GM18511 (cell line): ENCODE measurements around the gene RCBTB2.
A peak's percentile ranks its signal among the peaks of the same experiment; 100 is the strongest.

Source experiments
- ATAC-seq: cut with Tn5 transposase; IDR thresholded peaks from one replicate; pipeline ENCODE4 v1.9.1; 2021; ENCODE audit warnings: mild to moderate bottlenecking, moderate library complexity; ENCODE audit not compliant: unreplicated experiment

RCBTB2 gene

GRCh38 chr13:48496271-48497161 is 36.4 kb downstream of the RCBTB2 start:
- ATAC-seq = no peak

DNA sequence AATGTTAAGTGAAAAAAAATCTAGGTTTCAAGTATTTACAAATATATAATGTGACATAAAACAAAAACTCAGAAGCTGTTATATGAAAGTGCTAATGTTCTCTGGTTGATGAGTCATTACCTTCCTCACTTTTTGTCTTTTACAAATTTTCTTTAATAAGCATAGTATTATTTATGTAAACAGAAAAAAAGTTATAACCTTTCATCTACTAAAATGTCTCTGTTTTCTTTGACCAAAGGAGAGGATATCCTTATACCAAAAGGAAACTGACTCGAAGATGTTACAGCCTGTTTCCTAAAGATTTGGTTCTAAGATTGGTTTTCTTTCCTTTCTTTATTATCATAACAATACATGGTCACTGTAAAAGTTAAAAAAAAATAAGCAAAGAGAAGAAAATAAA is 38.0 kb downstream of the RCBTB2 start:
- no peak for ATAC-seq

- ATAC-seq = no peak
Measured at GRCh38 chr13:48493851-48494250, 39.0 kb downstream of the RCBTB2 start.

DNA sequence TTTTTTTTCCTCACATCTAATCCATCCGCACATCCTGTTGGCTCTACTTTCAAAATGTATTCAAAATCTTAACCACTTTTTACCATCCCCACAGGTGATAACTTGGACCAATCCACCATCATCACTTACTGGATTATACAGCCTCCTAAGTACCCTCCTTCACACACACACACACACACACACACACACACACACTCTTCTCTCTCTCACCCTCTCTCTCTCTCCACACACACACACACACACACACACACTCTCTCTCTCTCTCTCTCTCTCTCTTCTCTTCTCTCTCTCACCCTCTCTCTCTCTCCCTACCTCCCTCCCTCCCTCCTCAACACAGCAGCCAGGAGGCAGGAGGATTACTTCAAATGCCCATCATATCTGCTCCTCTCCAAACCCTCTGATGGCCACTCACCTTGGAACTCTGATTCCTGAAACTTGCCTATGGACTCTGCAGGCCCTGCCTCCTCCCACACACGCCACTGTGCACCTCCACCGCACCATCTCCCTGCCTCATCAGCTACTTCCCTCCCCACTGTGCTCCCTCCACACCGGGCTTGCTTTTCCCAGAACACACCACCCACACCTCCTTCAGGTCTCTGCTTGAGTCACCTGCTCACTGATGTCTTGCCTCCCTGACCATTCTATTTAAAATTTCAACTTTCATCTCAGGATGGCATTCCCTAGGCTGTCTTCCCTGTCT is 39.7 kb downstream of the RCBTB2 start:
- ATAC-seq = no peak

DNA sequence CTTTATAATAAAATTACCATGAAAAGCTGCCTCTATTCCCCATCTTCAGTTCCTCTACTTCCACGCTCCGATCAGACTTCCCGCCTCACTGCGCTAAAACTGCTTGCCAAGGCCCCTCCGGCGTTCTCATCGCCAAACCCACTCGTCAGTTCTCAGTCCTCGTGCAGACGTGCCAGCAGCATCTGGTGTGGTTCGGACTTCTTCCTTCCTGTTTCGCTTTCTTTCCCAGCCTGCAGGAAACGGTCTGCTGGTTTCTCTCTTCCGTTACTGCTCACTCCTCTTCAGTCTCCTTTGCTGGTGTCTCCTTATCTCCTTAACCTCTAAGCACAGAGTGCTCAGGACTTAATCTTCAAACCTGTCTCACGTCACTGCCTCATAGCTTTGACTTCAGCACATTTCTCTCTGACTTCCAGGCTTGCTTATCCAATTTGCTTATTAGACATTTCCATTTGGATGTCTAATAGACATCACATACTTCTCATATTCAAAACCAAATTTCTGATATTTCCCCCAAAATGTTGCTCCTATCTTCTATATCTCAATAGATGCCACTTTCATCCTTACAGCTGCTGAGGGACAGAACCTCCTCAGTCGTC is 40.3 kb downstream of the RCBTB2 start:
- peak; percentile 82 for ATAC-seq

GRCh38 chr13:48492096-48492440 is 40.8 kb downstream of the RCBTB2 start:
- peak; percentile 61 for ATAC-seq

- ATAC-seq = peak; percentile 7
Measured at GRCh38 chr13:48491423-48492095, 41.3 kb downstream of the RCBTB2 start.

- no peak for ATAC-seq
Measured at GRCh38 chr13:48490241-48490640, 42.6 kb downstream of the RCBTB2 start.

GRCh38 chr13:48489666-48490065 is 43.2 kb downstream of the RCBTB2 start:
- no peak for ATAC-seq

GRCh38 chr13:48488995-48489394 is 43.9 kb downstream of the RCBTB2 start:
- no peak for ATAC-seq

DNA sequence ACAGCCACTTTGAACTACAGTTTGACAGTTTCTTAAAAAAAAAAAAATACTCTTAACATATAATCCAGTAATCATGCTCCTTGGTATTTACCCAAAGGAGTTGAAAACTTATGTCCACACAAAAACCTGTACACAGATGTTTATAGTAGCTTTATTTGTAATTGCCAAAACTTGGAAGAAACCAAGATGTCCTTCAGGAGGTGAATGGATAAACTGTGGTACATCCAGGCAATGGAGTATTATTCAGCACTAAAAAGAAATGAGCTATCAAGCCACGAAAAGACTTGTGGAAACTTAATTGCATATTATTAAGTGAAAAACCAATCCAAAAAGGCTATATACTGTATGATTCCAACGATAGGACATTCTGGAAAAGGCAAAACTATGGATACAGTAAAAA is 44.9 kb downstream of the RCBTB2 start:
- ATAC-seq = no peak

DNA sequence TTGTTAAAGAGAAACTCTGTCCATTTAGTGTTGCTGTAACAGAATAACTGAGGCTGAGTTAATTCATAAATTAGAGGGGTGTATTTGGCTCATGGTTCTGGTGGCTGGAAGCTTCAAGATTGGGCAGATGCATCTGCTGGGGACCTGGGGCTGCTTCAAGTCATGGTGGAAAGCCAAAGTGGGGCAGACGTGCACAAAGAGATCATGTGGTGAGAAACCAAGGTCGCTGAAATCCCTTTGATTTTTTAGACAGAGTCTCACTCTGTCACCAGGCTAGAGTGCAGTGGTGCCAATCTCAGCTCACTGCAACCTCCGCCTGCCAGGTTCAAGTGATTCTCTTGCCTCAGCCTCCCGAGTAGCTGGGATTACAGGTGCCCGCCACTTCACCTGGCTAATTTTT is 46.0 kb downstream of the RCBTB2 start:
- ATAC-seq = no peak

DNA sequence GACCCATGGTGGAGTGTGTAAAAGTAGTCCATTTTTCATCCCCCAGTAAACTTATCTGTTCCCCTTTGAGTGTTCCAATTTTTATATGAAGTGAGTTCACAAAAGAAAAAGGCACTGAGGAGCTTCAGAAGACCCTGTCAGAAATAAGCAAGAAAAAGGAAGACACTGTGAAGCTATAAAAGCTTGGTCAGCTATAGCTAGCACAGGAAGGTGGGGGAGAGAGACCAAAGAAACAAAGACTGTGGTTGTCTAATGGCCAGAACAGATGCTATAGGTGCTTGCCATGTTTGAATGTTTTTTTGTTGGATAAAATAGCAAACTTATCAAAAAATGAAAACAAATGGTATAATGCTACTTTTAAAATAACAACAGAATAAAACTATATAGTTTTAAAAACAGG is 46.5 kb downstream of the RCBTB2 start:
- ATAC-seq = no peak

DNA sequence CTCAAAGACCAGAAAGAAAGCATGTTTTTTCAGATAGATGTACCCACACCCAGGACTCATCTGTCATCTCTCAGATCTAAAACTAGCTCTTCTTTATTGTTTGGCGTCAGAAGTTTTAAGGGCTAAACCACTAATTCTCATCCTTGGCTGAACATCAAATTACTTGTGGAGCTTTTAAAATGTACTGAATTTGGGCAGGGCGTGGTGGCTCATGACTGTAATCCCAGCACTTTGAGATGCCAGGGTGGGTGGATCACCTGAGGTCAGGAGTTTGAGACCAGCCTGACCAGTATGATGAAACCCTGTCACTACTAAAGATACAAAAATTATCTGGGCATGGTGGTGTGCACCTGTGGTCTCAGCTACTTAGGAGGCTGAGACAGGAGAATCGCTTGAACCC is 47.4 kb downstream of the RCBTB2 start:
- ATAC-seq = no peak

DNA sequence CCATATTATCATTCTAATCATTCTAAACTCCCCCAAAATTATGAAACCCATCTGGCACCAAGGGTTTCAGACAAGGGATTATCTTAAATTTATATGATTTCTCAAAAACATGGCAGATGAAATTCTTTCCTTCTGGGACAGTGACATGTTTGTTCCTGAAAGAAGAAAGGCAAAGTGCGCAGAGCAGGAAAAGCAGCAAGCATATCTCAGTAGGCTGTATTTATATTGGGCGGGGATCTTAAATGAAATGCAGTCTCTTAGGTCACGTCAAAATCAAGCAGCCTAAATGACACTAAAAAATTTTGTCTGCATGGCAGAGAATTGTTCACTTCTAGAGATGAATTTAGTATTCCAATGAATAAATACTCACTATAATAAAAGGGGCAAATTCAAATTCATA is 49.3 kb downstream of the RCBTB2 start:
- ATAC-seq = no peak

- ATAC-seq = no peak
Measured at GRCh38 chr13:48478391-48478790, 54.5 kb downstream of the RCBTB2 start.

DNA sequence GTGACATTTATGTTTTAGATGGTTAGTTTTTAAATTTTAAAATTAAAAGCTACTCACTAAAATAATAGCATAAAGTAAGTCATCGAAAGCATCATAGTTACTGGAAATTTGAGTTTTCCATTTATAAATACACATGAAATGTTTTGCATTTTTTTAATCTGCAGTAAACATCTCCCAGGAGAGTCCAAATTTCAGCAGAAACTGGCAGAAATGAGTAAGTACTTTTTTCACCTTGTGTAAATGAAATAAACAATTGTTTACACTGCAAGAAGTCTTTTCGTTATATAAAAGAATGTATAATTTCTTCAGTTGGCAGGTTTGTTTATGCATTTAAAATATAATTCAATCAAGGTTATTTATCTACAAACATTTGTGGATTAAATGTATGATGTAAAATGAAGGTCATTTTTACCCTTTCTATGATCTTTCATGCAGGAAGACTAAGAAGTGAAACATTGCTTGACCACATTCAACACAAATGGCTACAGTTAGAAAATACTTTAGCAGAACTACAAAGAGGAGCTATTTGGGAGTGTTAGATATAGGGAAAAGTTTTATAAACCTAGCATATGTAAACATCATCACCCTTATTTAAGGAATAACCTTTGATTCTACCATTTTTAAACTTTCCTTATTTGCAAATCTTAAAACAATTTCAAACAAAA is 55.6 kb downstream of the RCBTB2 start:
- ATAC-seq = peak; percentile 71

DNA sequence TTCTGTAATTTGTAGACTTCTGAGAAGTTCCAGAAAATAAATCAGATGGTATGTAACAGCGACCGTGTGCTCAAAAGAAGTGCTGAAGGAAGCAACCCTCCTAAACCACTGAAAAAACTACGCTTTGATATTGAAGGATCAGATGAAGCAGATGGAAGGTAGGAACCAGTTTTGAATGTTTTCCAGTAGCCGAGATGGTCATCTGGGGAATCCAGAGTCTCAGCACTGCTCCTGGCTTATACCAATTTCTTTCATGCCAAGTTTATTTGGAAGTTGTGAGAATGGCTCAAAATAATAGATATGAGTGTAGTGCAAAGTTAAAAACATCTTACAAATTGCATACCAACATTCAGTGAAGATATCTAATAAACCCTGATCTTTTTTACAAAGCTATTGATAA is 56.2 kb downstream of the RCBTB2 start:
- ATAC-seq = no peak

DNA sequence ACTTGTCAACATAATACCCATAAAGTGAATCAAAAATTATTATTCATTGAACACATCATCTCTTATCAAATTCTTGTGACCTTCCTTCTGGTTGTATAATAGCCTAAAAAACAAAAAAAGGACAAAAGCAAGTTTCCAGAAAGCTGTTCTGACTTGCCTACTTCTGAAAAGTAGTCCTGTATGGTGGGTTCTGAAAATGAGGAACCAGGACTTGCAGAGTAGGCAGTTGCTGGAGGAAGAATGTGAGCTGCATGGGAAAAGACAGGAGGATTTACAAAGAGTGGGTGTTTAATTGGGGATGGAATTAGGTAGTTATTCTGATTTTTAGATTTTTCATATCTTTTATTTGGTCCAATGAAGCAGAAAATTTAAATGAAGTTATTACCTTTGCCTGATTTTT is 56.7 kb downstream of the RCBTB2 start:
- no peak for ATAC-seq

DNA sequence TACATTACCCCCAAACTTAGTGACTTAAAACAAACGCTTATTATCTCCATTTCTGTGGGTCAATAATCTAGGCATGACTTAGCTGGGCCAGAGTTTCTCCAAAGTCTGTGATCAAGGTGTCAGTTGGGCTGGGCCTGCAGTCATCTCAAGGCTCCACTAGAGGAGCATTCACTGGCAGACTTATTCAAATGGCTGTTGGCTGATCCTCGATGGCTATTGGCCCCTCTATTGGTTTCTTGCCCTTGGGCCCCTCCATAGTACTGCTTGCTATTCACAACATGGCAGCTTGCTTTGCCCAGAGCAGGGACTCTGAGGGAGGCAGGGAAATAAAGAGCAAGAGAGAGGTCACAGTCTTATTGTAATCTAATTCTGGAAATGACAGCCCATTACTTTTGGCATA is 57.6 kb downstream of the RCBTB2 start:
- ATAC-seq = no peak
